LNCAP (cell line): ENCODE results near the gene PSORS1C2.

Experiments
- TF ChIP-seq, protein P1 (sequence below): fragments of 450-650 bp; IDR thresholded peaks from 2 replicates; pipeline ENCODE4 v1.5.1; 2017; ENCODE audit warnings: mild to moderate bottlenecking

PSORS1C2 gene

GRCh38 chr6:31138982-31139381 lies at the start of gene PSORS1C2:
Gene PSORS1C2, minus strand, starts transcription at chr6:31139066. Its CDS starts 40 bp downstream, at chr6:31139026.
- TF ChIP-seq, protein P1, sequence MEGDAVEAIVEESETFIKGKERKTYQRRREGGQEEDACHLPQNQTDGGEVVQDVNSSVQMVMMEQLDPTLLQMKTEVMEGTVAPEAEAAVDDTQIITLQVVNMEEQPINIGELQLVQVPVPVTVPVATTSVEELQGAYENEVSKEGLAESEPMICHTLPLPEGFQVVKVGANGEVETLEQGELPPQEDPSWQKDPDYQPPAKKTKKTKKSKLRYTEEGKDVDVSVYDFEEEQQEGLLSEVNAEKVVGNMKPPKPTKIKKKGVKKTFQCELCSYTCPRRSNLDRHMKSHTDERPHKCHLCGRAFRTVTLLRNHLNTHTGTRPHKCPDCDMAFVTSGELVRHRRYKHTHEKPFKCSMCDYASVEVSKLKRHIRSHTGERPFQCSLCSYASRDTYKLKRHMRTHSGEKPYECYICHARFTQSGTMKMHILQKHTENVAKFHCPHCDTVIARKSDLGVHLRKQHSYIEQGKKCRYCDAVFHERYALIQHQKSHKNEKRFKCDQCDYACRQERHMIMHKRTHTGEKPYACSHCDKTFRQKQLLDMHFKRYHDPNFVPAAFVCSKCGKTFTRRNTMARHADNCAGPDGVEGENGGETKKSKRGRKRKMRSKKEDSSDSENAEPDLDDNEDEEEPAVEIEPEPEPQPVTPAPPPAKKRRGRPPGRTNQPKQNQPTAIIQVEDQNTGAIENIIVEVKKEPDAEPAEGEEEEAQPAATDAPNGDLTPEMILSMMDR: no peak

DNA sequence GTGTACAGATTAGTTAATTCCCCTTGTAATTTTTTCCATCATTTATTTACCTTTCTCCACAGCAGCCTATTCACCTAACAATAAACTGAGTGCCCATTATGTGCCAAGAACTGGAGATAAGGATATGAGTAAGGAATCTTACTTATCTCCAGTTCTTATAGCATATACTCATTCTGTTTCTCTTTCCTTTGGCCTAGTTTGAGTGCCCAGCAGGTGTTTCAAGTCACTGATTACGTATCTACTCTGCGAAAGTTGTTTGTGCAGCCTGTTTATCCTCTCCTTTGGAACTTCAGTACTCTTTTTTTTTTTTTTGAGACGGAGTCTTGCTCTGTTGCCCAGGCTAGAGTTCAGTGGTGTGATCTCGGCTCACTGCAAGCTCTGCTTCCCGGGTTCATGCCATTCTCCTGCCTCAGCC lies 48.9 kb upstream of the PSORS1C2 start:
- TF ChIP-seq, protein P1: no peak

DNA sequence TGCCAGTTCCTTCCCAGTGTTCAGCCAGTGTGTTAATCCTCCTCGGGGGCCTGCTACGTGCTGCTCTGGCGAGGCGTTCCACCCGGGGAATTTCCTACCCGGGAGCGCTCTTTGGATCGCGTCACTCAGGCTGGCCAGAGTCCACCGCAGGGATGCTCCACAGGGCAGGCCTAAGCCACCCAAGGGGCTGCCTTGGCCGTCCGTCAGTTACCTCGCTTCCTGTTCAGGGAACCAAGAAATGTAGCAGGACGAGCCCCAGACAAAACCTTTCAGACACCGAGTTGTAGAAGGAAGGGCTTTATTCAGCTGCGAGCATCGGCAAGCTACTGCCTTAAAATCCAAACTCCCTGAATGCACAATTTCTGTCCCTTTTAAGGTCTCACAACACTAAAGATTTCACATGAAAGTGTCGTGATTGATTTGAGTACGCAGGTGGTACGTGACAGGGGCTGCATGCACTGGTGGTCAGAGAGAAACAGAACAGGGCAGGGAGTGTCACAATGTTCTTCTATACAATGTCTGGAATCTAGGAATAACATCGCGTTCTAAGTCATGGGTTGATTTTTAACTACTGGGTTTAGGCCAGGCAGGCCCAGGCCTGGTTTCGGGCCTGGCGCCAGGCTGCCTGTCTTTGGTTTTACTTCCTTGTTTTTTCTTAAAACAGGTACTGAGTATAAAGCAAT lies 47.3 kb upstream of the PSORS1C2 start:
- TF ChIP-seq, protein P1: no peak

DNA sequence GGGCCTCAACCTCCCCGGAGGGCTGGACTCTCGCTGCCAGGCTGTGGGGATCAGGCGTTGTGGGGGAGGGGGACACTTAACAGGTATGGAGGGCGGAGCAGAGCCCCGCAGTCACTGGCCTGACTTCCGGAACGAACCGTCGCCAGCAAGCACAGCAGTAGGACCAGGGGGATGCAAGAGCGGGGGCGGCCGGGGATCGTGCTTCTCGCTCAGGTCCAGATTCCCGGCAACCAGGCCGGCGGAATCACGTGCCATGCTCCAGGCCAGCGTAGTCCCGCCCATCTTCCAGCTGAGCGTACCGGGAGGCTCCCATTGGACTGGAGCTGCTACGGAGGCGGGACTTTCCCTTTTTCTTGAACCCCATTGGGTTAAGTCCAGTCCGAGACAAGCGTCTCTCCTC lies 41.6 kb upstream of the PSORS1C2 start:
- TF ChIP-seq, protein P1: no peak

GRCh38 chr6:31179896-31180295 lies 41.0 kb upstream of the PSORS1C2 start:
- TF ChIP-seq, protein P1: no peak

- TF ChIP-seq, protein P1: no peak
Measured at GRCh38 chr6:31179042-31179386, 40.1 kb upstream of the PSORS1C2 start.

DNA sequence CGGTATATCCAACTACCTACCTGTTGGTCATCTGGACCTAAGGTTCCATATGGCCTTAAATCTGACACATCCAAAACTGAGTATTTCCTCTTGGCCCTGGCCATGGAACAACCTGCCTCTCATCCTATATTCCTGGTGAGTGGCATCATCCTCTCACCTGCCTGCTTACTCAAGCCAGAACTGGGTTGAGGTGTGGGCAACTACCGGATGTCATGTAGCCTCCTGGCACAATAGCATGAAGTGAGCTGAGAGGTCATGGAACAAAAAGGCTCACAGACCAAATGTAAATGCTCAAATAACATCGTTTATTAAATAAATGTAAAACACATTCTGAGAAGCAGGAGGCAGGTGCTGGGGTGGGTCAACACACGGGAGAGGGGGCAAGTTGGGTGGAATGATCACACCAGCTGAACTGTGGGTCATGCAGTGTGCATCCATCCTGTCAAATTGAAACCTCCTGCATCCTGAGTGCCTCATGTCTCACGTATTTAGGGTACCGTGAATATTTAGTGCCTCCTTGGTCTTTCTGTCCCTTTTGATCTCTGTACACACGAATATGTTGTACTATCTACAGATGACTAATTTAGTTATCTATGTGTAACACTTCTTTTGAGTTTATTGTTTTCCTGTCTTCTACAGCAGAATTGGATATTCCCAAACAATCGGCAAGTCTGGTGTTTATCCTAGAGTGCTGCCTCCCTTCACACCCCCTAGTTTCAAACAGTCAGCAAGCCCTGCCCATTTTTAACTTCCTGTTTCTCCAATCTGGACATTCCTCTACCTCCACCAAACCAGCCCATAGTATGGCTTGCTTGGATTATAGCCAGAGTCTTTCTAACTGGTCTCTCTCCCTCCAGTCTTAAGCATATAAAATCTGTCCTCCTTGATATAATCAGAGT lies 39.5 kb upstream of the PSORS1C2 start:
- TF ChIP-seq, protein P1: no peak
